GM15510 (cell line): Measurements from ENCODE around the gene CBX7.

ENCODE experiments used
- POLR2A ChIP-seq: IDR thresholded peaks from 3 replicates; pipeline ENCODE4 v1.6.1; 2011; ENCODE audit warnings: borderline replicate concordance; ENCODE audit not compliant: insufficient read length; ENCODE audit errors: extremely low read depth

CBX7 gene

DNA sequence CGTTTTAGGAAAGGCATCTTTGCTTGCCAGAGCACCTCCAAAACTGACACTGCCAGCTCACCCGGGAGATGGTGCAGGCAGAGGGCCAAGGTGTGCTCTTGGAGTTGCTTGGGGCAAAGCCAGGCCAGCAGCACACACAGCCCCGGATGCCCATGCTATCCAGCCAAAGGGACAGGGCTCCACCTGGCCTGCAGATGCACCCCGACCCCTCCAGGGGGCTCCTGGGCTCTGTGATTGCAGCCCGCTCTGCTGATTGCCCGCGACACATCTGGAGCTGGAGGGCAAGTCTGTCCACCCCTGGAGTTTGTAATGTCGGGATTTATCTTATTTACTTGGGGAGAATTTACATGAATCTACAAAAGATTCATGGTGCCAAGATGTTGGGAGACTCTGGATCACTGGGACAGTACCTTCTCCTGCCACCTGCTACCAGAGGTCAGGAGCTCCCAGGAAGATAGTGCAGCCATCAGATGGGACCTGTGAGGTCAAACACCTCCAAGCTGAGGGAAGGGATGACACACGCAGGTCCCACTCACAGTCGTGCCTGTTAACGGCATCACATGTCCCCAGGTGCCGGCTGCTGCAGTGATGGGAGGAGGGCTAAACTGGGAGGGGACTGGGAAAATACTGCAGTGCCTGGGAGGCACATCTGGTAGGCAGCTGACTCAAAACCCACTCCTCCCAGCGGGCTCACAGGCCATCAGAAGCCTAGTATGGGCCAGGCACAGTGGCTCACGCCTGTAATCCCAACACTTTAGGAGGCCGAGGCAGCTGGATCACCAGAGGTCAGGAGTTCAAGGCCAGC is 17.2 kb downstream of the CBX7 start:
- TF ChIP-seq POLR2A = no peak

DNA sequence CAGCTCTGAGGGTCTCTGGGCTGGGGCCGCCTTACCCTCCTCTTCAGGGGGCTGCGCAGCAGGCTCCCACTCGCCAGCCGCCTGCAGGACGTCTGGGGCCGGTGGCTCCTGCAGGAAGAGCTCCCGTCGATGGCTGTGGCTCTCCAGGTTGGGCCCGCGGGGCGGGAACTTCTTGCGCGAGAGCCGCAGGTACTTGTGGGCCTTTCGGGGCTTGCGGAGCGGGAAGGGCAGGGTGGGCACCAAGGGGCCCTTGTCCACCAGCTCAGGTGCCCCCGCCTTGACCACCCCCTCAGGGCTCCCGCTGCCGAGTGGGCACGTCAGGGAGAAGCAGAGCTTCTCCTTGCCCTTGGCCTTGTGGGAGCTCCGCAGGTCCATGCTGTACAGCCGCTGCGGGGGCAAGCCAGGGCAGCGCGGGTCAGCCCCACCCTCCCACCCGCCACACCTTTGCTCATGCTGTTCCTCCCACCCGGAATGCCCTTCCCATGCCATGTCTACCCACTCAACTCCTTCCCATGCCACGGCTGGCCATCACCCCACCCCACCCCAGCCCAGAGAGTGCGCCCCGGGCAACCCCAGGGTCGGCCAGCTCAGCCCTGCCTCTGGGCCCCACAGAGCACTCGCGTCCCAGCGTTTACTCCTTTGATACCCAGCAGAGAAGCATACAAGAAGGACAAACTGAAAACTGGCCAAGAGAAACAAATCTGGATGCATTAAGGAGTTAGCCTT is 18.0 kb downstream of the CBX7 start:
- no peak for TF ChIP-seq POLR2A

DNA sequence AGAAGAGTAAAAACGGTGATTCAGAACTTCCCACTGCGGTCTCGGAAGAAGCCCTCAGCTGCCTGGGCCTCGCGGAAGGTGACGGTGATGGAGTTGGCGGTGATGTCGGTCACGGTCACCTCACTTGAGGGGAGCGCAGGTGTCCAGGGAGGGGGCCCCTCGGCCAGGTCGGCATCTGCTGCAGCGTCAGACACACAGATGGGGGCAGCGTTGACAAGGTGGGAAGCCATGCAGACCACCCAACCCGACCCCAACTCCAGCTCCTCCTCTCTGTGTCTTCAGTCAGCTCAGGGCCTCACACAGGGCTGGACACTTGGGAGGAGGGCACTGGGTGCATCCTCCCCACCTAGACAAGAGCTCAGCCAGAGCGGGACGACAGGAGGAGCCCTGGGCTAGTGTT is 18.6 kb downstream of the CBX7 start:
- TF ChIP-seq POLR2A = no peak

DNA sequence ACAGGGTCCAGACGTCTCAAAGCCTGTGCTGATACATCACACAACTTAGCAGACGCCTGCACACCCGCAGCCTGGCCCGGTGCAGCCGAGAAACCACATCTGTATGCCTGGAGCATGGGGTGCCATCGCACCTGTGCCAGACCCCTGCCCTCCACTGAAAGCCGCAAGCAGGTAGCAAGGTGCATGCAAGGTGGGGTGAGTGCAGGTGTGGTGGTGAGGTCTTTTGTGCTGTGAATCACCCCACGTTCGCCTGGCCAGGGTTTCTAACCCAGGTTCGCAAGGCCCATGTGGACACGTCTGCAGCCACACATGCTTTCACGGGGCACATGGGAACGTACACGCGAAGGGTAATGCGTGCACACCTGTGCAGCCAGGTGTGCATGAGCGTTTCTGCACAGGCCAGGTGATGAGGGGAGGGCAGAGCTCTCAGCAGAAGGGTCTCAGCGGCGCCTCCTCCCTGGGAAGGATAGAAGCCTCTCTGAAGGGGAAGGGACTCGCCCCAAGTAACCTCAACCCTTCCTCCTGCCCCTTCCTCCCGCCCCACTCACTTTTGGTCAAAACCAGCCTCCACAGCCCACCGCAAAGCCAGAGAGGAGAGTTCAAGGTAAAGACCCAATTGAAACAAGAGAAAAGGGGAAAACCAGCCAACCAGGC is 19.5 kb downstream of the CBX7 start:
- no peak for TF ChIP-seq POLR2A

DNA sequence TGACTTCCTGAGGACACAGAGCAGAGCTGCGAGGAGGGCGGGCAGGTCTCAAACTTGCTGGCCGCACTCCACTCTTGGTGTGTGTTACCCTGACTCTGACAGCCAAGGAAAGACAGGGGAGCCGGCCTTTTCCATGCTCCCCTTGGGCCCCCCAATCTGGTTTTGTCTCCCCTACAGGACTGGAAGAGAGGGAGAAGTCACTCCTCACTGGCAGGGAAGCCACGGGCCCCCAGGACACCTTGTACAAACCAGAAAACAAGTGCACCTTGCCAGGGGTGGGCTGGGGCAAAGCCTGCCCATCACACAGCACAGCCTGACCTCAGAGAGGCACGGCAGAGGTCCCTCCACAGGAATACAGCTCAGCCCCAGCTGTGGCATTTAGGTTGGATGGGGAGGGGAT is 20.2 kb downstream of the CBX7 start:
- TF ChIP-seq POLR2A = no peak

DNA sequence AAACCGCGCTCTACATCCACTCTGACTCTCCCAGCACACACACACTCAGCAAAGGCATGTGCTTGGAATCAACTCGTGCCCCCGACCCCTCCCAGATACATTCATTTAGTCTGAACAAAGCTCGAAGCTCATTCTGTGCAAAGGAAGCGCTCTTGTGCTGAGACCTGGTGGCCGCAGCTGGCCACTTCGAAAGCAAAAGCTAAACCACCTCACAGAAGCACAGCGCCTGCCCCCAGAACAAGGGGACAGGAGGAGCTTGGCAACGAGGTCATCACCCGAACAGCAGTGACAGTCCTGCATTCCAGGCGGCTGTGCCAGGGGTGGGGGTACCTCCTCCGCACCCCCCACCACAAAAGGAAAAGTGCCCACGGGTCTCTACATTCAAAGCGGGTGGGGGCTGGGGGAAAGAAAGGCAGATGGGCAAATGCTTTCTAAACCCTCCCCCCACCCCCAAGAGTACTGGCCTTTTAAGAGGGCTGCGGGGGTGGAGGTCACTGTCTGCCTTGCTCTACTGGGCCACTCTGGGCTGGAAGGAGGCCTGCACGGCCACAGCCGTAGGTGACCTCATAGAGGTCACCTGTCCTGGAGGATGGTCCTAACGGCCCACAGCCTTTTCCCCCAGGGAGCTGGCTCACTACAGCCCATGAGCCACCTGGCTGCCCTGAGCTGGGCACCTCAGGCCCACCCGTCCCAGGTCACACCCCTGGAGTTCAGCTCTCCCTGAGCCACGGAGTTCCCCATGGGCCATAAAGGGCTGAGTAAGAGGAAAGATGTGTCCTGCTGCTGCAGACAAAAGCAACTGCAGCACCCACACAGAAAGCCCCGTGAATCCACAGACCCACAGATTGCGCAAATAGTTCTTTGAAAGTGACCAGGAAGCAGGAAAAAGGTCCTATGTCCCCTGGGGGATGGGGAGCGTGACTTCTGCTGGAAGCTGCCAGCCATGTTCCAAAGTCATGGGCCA is 21.3 kb downstream of the CBX7 start:
- TF ChIP-seq POLR2A = no peak

DNA sequence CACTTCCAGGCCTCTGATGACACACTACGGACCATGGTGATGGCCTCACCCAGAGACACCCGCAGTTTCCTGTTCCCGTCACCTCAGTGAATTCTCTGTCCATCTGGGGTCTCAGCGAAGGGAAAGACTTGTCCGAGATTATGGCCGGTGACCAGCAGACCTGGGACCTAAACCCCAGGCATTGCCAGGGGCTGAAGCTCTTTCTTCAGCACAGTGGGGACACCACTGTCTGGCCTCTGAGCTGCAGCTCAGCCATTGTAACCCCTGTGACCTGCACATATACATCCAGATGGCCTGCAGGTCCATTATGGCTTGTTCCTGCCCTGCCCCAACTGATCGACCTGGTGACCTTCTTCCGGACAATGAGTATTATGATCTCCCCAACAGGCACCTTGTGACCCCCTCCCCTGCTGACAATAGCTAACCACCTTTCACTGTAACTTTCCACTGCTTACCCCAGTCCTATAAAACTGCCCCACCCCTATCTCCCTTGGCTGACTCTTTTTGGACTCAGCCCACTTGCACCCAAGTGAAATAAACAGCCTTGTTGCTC is 22.3 kb downstream of the CBX7 start:
- TF ChIP-seq POLR2A = no peak

DNA sequence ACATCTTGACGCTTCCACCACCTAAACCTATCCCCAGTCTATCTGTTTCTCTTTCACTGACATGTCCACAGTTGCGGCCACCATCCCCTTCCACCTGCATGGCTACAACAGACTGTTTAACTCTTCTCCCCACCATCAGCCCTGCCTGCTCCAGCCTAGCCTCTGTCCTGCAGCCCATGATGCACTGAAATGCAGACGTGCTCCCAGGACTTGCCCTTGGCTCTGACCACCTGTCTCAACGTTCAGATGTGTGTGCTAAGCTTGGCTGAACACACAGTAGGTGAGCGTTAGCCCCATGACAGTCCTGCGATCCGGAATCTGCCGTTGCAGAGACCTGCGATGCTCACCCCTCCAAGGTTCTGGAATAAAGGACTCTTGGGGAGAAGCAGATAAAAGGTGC is 22.7 kb downstream of the CBX7 start:
- TF ChIP-seq POLR2A = no peak

DNA sequence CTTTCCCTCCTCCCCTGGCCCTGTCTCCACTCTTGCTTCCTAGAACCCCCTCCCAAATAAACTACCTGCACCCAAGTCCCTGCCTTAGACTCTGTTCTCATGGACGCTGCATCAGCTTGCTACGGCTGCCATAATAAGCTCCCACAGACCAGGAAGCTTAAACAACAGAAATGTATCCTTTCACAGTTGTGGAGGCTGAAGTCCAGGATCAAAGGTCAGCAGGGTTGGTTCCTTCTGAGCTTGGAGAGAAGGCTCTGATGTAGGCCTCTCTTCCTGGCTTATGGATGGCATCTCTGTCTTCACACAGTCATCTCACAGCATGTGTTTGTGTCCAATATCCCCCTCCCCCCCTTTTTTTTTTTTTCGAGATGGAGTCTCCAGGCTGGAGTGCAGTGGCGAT is 23.4 kb downstream of the CBX7 start:
- no peak for TF ChIP-seq POLR2A

DNA sequence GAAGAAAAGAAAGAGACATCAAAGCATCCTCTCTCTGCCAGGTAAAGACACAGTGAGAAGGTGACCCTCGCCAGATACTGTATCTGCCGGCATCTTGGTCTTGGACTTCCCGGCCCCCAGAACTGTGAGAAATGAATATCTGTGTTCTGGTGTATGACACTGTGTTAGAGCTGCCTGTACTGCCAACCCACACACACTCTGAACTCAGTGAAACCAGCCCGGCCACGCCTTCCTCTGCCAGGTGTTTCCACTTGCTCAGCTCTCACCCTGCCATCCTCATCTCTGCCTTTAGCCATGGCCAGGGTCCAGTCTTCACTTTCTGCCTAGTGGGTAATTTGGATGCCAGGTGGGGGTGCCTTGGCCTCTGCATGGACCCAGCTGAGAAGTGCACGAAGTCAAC is 24.0 kb downstream of the CBX7 start:
- TF ChIP-seq POLR2A = no peak

DNA sequence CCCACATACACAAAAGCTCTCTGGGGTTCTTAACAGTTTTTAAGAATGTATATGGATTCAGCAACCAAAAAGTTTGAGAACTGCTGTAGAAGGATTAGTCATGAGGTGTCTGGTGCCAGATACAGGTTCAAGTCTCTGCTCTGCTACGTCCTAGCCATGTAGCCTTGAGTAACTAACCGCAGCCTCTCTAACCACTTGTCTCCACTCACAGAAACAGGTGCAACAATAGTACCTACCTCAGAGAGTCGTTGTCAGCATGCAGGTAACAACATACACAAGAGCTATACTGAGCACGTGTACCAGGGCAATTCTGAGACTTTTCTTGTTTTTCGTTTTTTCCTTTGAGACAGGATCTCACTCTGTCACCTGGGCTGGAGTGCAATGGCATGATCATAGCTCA is 26.9 kb downstream of the CBX7 start:
- no peak for TF ChIP-seq POLR2A

DNA sequence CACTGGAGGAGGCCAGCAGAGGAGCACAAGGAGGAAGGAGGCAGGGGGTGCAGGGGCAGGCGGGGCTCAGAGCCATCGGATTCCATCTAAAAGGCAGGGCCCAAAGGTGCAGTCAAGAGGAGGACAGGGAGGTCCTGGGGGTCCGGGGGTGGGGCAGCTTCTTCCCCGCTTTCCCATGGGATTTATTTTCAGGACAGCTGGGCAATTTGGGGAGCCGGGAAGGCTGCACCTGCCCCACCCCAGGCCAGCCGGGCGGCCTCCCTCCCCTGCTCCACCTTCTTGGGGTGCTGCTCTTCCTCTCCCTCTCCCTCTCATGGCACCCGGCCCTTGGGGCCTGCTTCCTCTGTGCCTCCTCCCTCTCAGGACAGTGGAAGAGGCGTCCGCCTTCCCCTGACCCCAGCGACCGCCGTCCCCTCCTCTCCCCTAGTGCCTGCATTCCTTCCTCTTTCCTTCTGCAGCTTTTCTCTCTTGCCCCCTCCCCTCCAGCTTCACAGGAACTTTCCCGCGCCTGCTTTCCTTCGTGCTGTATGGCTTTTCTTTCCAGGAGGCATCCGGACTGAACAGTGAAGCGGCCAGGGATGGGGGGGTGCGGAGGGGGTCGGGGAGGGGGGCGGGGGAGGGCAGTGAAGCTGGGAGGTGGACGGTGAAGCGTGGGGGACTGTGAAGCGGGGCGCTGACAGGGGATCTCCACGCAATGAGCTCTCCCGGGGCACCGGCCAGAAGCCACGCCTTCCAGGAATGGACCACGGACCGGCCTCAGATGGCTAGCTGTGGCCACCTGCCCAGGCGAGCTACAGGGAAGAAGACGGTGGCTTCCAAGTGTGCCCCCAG is 28.5 kb downstream of the CBX7 start:
- TF ChIP-seq POLR2A = no peak

DNA sequence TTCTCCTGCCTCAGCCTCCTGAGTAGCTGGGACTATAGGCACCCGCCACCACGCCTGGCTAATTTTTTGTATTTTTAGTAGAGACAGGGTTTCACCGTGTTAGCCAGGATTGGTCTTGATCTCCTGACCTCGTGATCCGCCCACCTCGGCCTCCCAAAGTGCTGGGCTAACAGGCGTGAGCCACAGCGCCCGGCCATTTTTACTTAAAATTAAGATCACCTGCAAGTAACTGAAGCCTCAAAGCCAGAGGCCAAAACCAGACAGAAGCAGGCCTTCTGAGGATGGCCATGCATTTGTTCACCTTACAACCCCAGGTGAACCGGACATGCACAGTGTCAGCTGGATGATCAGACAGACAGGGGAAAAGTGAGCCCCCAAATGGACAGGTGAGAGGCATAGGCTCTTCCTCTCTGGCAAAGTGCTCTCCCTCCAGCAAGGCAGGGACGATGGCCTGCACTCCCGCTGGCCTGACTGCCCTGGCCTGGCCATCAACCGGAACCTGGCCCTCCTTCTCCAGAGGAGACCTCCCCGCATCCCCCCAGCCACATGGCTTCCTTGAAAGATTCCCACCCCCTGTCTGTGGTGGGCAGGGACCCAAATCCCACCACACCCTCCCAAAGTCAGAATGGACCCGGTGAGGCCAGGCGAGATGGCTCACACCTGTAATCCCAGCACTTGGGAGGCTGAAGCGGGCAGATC is 29.6 kb downstream of the CBX7 start:
- TF ChIP-seq POLR2A = no peak
